Glomerular visceral epithelial cell (primary cell): ENCODE measurements around the gene FAM171A1.
"Not testable (repeated sequence)": the region's sequence is repeated elsewhere in the genome, so short reads cannot be mapped to it uniquely, and the experiment has no call there.

ENCODE experiments used
- DNase-seq: peaks from one replicate; pipeline ENCODE4 v3.0.0-alpha.2; 2016; ENCODE audit errors: extremely low spot score

FAM171A1 gene

GRCh38 chr10:15209827-15210509 lies 161.1 kb downstream of the FAM171A1 start:
- DNase-seq, result peak; percentile 77

DNA sequence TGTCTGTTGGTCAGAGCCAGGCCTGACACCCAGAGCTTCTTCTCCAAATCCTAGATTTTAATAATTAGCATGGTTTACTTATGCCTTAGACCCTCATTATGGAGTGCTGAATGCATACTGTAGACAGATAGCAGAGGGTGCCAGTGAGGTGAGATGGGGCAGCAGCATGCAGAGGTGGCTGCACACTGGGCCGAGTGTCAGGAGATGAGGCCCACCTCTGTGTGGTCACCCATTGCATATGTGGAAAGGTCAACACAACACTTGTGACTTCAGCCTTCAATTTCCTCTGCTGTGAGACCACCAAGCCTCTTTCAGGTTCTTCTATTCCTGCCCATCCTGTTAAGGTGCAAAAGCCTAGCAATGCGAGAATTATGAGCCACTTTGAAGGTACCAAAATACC lies 162.9 kb downstream of the FAM171A1 start:
- no peak for DNase-seq

GRCh38 chr10:15207410-15207809 lies 163.7 kb downstream of the FAM171A1 start:
- DNase-seq, result not testable (repeated sequence)

DNA sequence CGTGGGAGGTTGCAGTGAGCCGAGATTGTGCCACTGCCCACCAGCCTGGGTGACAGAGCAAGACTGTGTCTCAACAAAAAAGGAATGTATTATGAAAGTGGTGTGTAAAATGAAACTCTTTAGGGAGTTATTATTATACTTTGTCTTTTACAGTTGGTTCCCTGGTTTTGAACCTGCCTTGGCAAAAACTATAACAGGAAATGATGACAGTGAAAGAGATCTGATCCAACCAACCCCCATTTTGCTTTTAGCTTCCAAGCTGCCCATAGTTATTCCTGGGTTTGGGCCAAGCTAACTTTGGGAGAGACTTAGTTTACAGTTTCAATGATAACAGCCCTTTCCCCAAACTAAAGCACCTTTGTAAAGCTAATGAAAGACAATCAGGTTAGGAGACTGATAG lies 168.4 kb downstream of the FAM171A1 start:
- DNase-seq, result no peak

GRCh38 chr10:15202301-15202621 lies 168.8 kb downstream of the FAM171A1 start:
- DNase-seq, result not testable (repeated sequence)

DNA sequence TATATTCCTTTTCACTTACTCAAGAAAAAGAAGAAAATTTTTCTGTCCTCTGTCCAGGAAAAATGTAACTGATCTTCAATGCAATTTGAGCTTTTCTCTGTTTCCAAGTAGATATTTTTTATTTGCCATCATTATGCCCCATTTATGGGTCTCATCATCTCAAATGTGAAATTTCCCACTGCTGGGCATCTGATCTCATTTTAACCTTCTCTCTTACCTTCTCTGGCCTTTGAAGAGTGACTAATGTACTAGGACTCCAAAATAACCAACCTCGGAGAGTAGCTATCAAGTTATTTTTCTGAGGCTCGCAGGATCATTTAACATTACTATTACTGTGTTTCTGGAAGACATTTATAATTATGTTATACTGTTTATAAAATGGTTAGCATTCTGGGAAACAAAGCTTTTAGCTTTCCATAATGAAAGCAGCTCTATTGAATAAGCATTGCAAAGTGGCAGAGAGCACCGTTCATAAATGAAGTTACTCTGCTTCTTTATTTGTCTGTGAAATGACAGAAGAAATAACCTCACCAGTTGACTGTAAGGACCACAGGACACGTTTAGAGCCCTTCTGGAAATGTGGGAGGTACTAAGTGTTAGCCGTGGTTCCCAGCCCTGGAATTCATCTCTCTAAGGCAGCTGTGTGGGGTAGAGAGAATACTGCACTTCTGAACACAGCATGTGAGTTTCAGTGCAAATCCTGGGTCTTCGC lies 169.3 kb downstream of the FAM171A1 start:
- DNase-seq, result peak; percentile 75

DNA sequence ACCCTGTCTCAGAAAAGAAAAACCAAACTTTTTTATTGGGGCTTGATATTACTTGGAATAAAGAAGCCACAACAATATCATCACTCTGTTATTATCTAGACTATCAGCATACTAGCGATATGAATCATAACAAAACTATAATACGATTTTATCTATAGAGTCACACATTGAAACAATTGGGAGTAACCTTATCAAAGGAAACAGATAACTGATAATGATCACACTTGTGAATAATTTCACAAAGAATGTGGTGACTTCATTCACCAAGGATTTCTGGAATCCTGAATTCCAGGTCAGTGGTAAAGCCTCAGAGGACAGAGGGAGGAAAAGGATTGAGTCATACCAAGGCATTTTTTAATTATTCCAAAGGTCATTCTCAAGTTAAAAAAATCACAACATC lies 170.5 kb downstream of the FAM171A1 start:
- peak; percentile 88 for DNase-seq

DNA sequence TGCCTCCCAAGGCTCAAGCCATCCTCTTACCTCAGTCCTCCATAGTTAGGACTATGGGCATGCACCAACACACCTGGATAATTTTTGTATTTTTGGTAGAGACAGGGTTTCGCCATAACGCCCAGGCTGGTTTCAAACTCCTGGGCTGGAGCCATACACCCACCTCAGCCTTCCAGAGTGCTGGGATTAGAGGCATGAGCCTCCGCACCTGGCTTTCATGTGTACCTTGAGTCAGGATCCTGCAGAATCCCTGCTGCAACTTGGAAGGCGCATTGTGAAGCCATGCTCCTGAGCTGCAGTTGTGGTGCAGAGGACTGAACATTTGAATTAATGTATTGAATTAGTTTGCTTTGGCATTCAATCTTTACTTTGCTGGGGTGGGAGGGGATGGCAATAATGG lies 173.2 kb downstream of the FAM171A1 start:
- no peak for DNase-seq

GRCh38 chr10:15197276-15197675 lies 173.8 kb downstream of the FAM171A1 start:
- no peak for DNase-seq

DNA sequence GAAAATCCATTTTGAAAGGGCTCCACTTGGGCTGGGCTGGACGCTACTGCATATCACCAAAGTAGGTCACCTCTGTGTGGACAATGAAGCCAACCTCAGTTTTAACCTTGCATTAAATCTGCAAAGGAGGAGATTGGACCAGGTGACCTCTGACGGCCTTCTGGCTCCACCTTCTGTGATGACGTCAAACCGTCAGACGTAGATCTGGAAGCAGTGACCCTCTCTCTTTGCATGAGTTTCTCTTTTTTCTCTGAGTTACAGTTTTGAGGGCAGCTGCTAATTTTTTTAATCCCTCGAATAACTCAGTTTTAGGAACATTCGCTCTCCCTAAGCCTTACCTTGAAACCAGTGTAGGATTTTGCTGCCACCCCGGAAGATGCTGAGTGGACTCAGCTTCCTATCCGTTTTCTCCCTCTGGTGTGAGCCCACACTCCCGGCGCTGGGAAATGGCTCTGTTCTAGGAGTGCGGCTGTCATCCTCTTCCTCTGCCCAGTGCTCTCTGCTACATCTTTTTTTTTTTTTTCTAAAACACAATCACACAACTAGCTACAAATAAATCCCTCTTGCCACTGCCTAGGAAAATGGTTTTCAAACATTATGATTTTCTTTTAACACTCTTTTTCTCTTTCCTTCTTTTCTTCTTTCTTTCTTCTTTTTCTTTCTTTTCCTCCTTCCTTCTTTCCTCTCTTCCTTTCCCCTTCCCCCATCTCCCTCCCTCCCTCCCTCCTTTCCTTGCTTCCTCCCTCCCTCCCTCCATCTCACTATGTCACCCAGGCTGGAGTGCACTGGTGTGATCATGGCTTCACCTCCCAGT lies 174.9 kb downstream of the FAM171A1 start:
- DNase-seq, result no peak

GRCh38 chr10:15189133-15189885 lies 181.8 kb downstream of the FAM171A1 start:
- no peak for DNase-seq

GRCh38 chr10:15188603-15189002 lies 182.5 kb downstream of the FAM171A1 start:
- no peak for DNase-seq

DNA sequence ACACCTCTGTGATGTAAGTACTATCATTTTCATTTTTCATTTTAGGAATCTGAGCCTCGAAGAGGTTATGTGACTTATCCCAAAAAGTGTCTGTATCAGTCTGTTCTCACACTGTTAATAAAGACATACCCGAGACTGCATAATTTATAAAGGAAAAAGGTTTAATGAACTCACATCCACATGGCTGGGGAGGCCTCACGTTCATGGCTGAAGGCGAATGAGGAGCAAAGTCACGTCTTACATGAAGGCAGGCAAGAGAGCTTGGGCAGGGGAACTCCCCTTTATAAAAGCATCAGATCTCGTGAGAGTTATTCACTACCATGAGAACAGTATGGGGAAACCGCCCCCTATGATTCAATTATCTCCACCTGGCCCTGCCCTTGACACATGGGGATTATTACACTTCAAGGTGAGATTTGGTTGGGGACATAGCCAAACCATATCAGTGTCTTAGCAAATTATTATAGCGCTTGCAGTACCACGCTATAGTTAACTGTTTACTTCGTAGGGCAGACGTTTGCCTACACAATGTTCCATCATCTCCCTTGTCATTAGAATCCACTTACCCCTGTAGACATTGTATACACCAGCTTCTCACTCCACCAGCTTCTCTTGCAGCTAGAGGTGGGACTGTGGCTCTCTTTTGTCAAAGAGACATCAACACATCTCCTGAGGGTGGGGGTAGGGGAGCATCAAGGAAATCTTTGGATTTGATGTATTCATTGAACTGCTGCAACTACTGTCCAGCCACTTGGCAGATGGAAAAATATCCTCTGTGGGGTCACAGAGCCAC lies 187.2 kb downstream of the FAM171A1 start:
- no peak for DNase-seq

DNA sequence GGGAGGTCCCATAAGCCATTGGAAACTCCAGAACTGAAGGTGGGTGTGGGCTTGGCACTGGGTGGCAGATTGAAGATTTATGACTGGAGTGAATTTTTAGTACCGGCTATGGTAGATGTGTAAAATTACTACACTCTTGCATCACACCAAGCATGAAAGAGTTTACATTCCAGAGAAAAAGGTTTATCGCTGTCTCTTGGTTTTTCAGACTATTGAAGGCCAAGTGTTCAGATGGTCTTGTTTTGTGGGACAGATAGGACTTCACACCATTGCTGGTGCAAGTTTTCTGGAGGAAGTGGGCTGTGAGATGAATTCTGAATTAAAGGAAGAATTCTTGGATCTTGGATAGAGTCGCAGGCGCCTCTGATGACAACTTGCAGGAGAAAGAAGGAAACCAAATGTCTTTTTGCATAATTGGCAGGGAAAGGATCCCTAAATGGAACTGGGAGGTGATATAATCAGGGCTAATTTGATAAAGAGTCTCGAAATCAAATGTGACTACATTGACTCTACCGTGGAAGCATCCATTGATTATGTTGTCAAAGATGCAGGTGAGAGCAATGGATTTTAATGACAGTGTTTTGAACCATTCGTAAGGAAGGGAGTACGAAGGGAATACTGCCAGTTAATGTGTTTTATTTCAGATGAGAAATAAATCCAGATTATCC lies 188.4 kb downstream of the FAM171A1 start:
- DNase-seq, result no peak

GRCh38 chr10:15181576-15182156 lies 189.4 kb downstream of the FAM171A1 start:
- no peak for DNase-seq

DNA sequence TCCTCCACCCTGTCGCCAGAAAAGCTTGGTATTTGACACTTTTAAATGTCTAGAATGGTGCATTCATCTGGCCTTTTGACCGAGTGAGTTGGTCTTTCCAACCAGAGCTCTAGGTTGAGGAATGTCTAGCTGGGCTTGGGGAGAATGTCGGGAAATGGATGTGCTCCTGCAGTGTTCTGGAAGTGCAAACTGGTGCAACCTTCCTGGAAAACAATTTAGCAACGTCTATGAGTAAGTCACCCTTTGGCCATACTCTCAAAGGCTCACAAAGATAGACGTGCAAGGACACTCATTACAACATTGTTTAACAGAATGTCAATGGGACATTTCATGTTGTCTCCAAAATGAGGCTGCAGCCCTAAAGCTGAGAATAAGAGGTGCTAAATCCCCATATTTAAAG lies 190.4 kb downstream of the FAM171A1 start:
- no peak for DNase-seq

- DNase-seq, result no peak
Measured at GRCh38 chr10:15176269-15176668, 194.8 kb downstream of the FAM171A1 start.

DNA sequence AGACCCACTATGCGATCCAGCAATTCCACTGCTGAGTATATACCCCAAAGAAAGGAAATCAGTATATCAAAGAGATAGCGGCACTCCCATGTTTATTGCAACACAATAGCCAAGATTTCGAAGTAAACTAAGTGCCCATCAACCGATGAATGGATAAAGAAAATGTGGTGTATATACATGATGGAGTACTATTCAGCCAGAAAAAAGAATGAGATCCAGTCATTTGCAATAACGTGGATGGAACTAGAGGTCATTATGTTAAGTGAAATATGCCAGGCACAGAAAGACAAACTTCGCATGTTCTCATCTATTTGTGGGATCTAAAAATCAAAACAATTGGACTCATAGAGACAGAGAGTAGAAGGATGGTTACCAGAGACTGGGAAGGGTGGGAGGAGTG lies 195.5 kb downstream of the FAM171A1 start:
- no peak for DNase-seq

- no peak for DNase-seq
Measured at GRCh38 chr10:15172306-15172840, 198.7 kb downstream of the FAM171A1 start.
